Neural progenitor cell (in vitro differentiated cells): ENCODE results near the gene IGFBP7.

Source experiments
- CTCF ChIP-seq: fragments of 200-600 bp; sonication (generic); IDR thresholded peaks from 2 replicates; pipeline ENCODE4 v1.5.1; 2017; ENCODE audit warnings: antibody characterized with exemption, mild to moderate bottlenecking
- EZH2 ChIP-seq: fragments of 200-600 bp; sonication (generic); IDR thresholded peaks from 2 replicates; pipeline ENCODE4 v1.6.1; 2017; ENCODE audit warnings: antibody characterized with exemption, mild to moderate bottlenecking, moderate library complexity
- EZH2phosphoT487 ChIP-seq: fragments of 200-600 bp; sonication (generic); IDR thresholded peaks from 2 replicates; pipeline ENCODE4 v1.6.1; 2017; ENCODE audit warnings: antibody characterized with exemption

- TF ChIP-seq CTCF = no peak
- no peak for TF ChIP-seq EZH2
- TF ChIP-seq EZH2phosphoT487 = no peak
Observed at GRCh38 chr4:57064811-57065711, 45.1 kb downstream of the IGFBP7 start.
